Mesenteric fat pad (tissue), 1 donor: ENCODE results near the gene FGF13. TPM values are rescaled to one million over a fixed set of nuclear protein-coding genes. Genes with fewer than 3 reads are reported as not detected.

Experiments
- DNase-seq: peaks from one replicate; pipeline ENCODE4 v3.0.0-alpha.2; 2020; ENCODE audit warnings: low spot score
- microRNA-seq: library from miRNA; unstranded; fragments of <30 nt; microRNA quantifications from one replicate; pipeline ENCODE4 v1.2.0, GENCODE V29; 2020; ENCODE audit warnings: borderline number of aligned reads
- total RNA-seq: library from RNA; stranded (reverse); fragmentation: NEBNext Ultra II Directional; extraction: Animal tissue kit (Norgen Biotek cat#: 25700); gene quantifications from one replicate; pipeline ENCODE4 v1.2.1, GENCODE V29; 2021
- donor health status: DM: yes; HTN: yes; CAD: no.

The FGF13 gene
- total RNA-seq, 1 donor from 2014 or later = 8.7 TPM

- no peak for DNase-seq
Measured at GRCh38 chrX:138664466-138664865, 47.1 kb downstream of the FGF13 start.

DNA sequence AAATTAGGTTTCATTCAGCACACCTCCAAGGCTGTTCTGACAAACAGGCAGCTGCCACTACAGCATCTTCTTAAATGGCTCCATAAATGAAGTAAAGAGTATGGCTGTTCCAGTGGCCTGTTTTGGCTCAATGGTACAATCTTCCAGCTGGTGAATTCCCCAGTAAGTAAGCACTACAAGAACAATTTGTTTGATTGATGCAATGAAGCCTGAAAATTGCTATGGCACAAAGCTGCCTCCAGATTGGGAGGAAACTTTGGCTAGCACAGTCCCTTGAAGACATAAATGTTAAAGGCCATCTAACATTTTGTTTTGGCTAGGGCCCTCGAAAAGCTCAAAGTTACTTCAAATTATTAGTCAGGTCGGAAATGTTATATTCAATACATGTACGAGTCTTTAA lies 47.5 kb downstream of the FGF13 start:
- DNase-seq = no peak

GRCh38 chrX:138651494-138651893 lies 60.0 kb downstream of the FGF13 start:
- no peak for DNase-seq

- no peak for DNase-seq
Measured at GRCh38 chrX:138648568-138648967, 62.9 kb downstream of the FGF13 start.

- DNase-seq = no peak
Measured at GRCh38 chrX:138638996-138639395, 72.5 kb downstream of the FGF13 start.

Small RNA genes within 50 kb of the gene (microRNA-seq; reads per million reads assigned to microRNA genes)
- 2.9 reads per million for gene MIR504
